HUES64 (cell line): ENCODE measurements around the gene FASTKD1.
"Not testable (repeated sequence)": the region's sequence is repeated elsewhere in the genome, so short reads cannot be mapped to it uniquely, and the experiment has no call there.

Experiments
- H3K27ac ChIP-seq: 2 replicates; pipeline ENCODE4 v1.7.0; 2013; ENCODE audit warnings: low read depth, low read length, inconsistent platforms
- H3K27me3 ChIP-seq: 2 replicates; pipeline ENCODE4 v1.6.1; 2013; ENCODE audit warnings: mild to moderate bottlenecking, low read length; ENCODE audit not compliant: insufficient read depth
- H3K36me3 ChIP-seq: 2 replicates; pipeline ENCODE4 v1.6.1; 2013; ENCODE audit warnings: mild to moderate bottlenecking, low read length; ENCODE audit not compliant: insufficient read depth
- H3K4me1 ChIP-seq: 2 replicates; pipeline ENCODE4 v1.6.1; 2013; ENCODE audit warnings: mild to moderate bottlenecking, low read length, moderate library complexity; ENCODE audit not compliant: insufficient read depth
- H3K4me3 ChIP-seq: 2 replicates; pipeline ENCODE4 v1.5.1; 2013; ENCODE audit warnings: mild to moderate bottlenecking, low read length, moderate library complexity
- H3K9ac ChIP-seq: 2 replicates; pipeline ENCODE4 v1.6.1; 2013; ENCODE audit warnings: mild to moderate bottlenecking, low read depth, low read length
- H3K9me3 ChIP-seq: 2 replicates; pipeline ENCODE4 v1.6.1; 2013; ENCODE audit warnings: low read depth, low read length; ENCODE audit not compliant: insufficient read depth
- WGBS: fragments of 150-250, 120-280 bp; methylation state at CpG from one replicate; pipeline ENCODE4 v1.1.7; 2013; ENCODE audit warnings: missing lambda C conversion rate; 5-methylcytosine and 5-hydroxymethylcytosine counted together

The FASTKD1 gene

DNA sequence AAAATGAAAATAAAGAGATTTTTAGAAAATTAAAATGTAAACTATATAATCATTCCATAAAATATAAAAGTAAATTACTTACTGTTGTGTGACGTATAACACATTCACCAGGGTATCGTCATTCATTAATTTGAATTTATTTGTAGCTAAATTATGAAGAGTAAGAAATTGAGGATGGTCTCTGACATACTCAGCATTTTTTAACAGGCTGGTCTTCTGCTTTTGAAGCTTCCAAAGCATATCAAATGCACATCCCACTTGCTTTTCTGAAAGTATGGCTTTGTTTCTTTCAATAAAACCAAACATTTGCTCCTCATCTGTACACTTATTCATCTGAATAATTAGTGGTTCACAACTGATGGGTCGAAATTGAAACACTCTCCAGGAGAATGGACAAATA, 2.1 kb downstream of the FASTKD1 start:
- peak overlapping the region; percentile 94 for H3K4me3 ChIP-seq
- H3K9me3 ChIP-seq: 0 out of 2 replicates have a peak, but pooled peaks cover 3% of the 10 kb centered on the region
- H3K36me3 ChIP-seq: peaks cover 24% of the 10 kb centered on the region
- peaks cover 5% of the 10 kb centered on the region; the same call in 1 of the 2 replicates for H3K4me1 ChIP-seq
- H3K9ac ChIP-seq: no peak overlapping the region
- H3K27ac ChIP-seq: no peak overlapping the region
- H3K27me3 ChIP-seq: no peaks in the 10 kb centered on the region
- 91% methylated on average over 1 of the region's 3 CpGs for WGBS

DNA sequence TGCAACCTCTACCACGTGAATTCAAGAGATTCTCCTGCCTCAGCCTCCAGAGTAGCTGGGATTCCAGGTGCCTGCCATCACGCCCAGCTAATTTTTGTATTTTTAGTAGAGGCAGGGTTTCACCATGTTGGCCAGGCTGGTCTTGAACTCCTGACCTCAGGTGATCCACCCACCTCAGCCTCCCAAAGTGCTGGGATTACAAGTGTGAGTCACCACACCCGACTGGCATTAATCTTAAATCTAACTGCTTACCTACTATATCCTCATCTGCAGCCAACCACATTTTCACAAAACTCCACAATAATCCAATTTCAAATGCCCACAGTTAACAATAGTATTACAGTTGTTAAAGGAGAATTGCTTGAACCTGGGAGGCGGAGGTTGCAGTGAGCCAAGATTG, 2.9 kb downstream of the FASTKD1 start:
- not testable (repeated sequence) for H3K9ac ChIP-seq

DNA sequence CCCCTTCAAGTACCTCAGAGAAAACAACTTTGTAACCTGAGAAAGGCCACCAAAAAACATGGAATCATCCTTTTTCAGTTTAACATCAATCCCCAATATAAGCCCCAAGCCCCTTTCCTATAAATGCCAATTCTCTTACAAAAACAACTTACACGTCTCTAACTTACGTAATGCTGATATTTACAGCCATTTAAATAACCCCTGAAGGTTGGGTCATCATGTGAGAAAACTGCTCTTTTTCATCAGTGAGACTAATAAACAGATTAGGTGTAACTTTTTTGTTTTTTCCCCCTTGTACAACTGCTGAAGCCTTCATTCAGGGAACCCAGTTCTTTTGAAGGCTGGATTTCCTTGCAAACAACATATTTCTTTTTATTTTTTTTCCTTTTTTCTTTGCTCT, 3.7 kb downstream of the FASTKD1 start:
- Histone ChIP-seq H3K27ac (no peak overlapping the region), H3K9me3 (no peaks in the 10 kb centered on the region), H3K4me3 (no peak overlapping the region), H3K4me1 (peaks cover 5% of the 10 kb centered on the region; the same call in 1 of the 2 replicates), H3K9ac (no peak overlapping the region), H3K36me3 (peaks cover 35% of the 10 kb centered on the region), H3K27me3 (no peaks in the 10 kb centered on the region)
- WGBS: 98% methylated on average over 2 of the region's 2 CpGs

More for the DNA sequence above, 2.9 kb downstream of the FASTKD1 start:
- not testable (repeated sequence) for H3K27me3 ChIP-seq, H3K4me3 ChIP-seq, H3K4me1 ChIP-seq, H3K9me3 ChIP-seq, H3K27ac ChIP-seq
- H3K36me3 ChIP-seq: peaks cover 32% of the 10 kb centered on the region
- WGBS: 90% methylated on average over 4 of the region's 4 CpGs

DNA sequence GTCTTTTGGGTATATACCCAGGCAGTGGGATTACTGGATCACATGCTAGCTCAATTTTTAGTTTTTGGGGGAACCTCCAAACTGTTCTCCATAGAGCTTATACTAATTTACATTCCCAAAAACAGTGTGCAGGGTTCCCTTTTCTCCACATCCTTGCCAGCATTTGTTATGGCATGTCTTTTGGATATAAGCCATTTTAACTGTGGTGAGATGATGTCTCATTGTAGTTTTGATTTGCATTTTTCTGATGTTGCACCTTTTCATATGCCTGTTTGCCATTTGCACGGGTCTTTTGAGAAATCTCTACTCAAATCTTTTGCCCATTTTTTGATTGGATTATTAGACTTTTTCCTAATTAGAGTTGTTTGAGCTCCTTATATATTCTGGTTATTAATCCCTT, 8.0 kb downstream of the FASTKD1 start:
- no peaks in the 10 kb centered on the region for H3K27me3 ChIP-seq
- H3K27ac ChIP-seq: no peak overlapping the region
- no peaks in the 10 kb centered on the region for H3K9me3 ChIP-seq
- H3K4me3 ChIP-seq: no peak overlapping the region
- 100% methylated on average over 1 of the region's 1 CpG for WGBS
- H3K36me3 ChIP-seq: peaks cover 49% of the 10 kb centered on the region
- no peak overlapping the region for H3K9ac ChIP-seq
- H3K4me1 ChIP-seq: no peaks in the 10 kb centered on the region

DNA sequence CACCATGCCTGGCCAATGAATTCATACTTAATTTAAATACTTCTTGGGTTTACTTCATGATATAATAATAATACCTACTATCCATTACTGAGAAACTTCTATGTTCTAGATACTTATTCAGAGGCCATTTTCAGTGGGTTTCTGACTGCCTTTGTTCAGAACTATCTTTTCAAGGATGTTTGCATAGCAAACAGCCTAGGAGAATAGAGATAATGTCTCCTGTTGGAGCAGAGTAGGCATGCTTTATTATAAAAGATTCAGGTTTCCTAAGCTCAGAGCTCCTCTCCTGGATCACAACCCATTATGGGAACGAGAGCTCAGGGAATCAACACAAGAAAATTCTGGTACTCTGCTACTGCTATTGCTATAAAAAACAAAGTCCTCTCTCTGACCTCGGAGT, 11.1 kb downstream of the FASTKD1 start:
- Histone ChIP-seq H3K4me3 (no peak overlapping the region), H3K4me1 (no peaks in the 10 kb centered on the region), H3K9me3 (no peaks in the 10 kb centered on the region), H3K9ac (no peak overlapping the region), H3K36me3 (peaks cover 49% of the 10 kb centered on the region), H3K27me3 (no peaks in the 10 kb centered on the region), H3K27ac (no peak overlapping the region)
- WGBS: 97% methylated on average over 2 of the region's 2 CpGs

DNA sequence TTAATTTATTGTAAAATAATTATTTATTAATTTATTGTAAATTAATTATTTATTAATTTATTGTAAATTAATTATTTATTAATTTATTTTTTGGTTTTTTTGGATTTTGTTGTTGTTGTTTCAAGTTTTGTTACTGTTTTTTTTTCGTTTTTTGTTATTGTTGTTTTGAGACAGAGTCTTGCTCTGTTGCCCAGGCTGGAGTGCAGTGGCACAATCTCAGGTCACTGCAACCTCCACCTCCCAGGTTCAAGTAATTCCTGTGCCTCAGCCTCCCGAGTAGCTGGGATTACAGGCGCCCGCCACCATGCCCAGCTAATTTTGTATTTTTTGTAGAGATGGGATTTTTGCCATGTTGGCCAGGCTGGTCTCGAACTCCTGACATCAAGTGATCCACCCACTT, 11.6 kb downstream of the FASTKD1 start:
- not testable (repeated sequence) for H3K4me3 ChIP-seq, H3K9ac ChIP-seq, H3K27ac ChIP-seq, H3K9me3 ChIP-seq, H3K27me3 ChIP-seq, H3K4me1 ChIP-seq
- H3K36me3 ChIP-seq: peaks cover 45% of the 10 kb centered on the region
- 84% methylated on average over 5 of the region's 5 CpGs for WGBS

DNA sequence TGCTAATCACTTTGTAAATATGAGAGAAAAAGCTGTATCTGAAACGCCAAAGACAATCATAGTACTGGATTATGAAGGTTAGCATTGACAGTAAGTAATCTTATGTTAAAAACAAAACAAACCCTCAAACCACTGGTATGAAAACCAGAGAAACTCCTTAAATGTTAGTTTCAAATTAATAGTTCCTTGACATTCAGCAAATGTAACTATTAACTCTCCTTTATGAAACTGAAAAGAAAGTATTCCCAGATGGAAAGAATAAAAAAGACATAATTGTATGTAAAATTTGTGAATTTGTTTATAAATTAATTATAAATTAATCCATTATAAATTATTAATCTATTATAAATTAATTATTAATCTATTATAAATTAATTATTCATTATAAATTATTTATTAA, 12.3 kb downstream of the FASTKD1 start:
- Histone ChIP-seq H3K9ac (no peak overlapping the region), H3K9me3 (no peaks in the 10 kb centered on the region), H3K27ac (no peak overlapping the region), H3K27me3 (no peaks in the 10 kb centered on the region), H3K4me3 (no peak overlapping the region), H3K36me3 (peaks cover 47% of the 10 kb centered on the region), H3K4me1 (no peaks in the 10 kb centered on the region)
- no CpG with 5 or more reads among the region's 1 CpG for WGBS

DNA sequence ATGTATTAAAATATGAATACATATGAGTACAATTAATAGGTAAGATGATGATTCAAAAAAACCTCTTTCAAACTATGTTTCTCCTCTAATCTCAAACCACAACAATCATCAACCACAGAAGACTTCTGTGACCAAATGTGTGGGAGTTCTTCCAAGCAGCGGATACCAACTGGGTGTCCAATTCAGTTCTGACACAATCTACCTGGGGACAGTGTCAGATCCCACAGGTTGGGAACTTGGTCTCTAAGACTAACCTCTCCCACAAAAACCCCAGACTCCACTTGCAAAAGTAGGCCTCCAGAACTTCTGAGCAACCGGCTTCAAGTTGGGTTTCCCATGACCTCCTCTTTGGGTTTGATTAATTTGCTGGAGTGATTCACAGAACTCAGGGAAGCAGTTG, 26.9 kb downstream of the FASTKD1 start:
- H3K36me3 ChIP-seq: peaks cover 79% of the 10 kb centered on the region
- H3K27me3 ChIP-seq: no peaks in the 10 kb centered on the region
- H3K9ac ChIP-seq: no peak overlapping the region
- WGBS: 94% methylated on average over 2 of the region's 2 CpGs
- no peak overlapping the region for H3K4me3 ChIP-seq
- H3K9me3 ChIP-seq: no peaks in the 10 kb centered on the region
- no peak overlapping the region for H3K27ac ChIP-seq
- H3K4me1 ChIP-seq: no peaks in the 10 kb centered on the region

DNA sequence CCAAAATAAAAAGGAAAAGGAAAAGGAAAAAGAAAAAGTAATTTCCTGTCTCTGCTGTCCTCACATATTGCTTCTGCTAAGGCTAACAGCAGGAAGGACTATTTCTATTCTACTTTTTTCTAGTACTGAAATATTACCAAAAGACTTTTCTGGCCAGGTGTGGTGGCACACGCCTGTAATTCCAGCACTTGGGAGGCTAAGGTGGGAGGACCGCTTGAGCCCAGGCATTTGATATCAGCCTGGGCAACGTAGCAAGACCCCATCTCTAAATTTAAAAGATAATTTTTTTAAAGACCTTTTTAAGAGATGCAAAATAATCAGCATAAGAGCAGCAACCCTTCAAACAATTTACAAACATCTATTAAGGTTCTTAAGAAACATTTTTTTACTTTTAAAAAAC, 31.2 kb downstream of the FASTKD1 start:
- WGBS: 92% methylated on average over 3 of the region's 3 CpGs
- Histone ChIP-seq H3K9me3 (no peaks in the 10 kb centered on the region), H3K4me1 (no peaks in the 10 kb centered on the region), H3K27ac (no peak overlapping the region), H3K9ac (no peak overlapping the region), H3K4me3 (no peak overlapping the region), H3K27me3 (no peaks in the 10 kb centered on the region), H3K36me3 (peaks cover 92% of the 10 kb centered on the region)

DNA sequence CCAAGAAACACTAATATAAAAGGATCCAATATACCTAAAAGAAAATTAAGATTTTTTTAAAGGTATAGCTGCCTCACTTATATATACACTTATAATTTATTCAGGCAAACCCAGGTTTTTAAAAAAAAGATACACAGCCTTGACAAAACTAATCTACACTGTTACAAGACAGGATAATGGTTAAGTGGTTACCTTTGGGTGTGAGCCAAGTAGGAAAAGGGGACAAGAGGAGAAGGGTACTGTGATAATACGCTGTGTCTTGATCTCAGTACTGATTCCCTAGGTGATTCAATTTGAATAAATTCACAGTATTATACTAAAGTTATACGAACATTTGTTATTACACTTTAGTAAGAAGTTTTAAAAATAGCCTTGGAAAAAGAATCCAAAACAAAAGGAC, 33.5 kb downstream of the FASTKD1 start:
- WGBS: no CpG with 5 or more reads among the region's 2 CpGs
- Histone ChIP-seq H3K9ac (no peak overlapping the region), H3K4me1 (no peaks in the 10 kb centered on the region), H3K27me3 (no peaks in the 10 kb centered on the region), H3K4me3 (no peak overlapping the region), H3K36me3 (peaks cover 89% of the 10 kb centered on the region), H3K27ac (no peak overlapping the region), H3K9me3 (no peaks in the 10 kb centered on the region)

DNA sequence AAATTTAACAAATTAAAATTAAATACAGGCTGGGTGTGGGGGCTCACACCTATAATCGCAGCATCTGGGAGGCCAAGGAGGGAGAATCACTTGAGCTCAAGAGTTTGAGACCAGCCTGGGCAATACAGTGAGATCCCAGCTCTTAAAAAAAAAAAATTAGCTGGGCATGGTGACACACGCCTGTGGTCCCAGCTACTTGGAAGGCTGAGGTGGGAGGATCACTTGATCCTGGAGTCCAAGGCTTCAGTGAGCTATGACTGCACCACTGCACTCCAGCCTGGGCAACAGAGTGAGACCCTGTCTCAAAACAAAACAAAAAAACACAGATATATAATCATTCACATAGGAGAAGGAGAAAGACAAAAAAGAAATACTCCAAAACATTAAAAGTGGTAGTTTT, 34.2 kb downstream of the FASTKD1 start:
- H3K9ac ChIP-seq, H3K27me3 ChIP-seq, H3K9me3 ChIP-seq, H3K4me3 ChIP-seq, H3K27ac ChIP-seq, H3K4me1 ChIP-seq: not testable (repeated sequence)
- H3K36me3 ChIP-seq: peaks cover 82% of the 10 kb centered on the region
- 94% methylated on average over 2 of the region's 2 CpGs for WGBS

DNA sequence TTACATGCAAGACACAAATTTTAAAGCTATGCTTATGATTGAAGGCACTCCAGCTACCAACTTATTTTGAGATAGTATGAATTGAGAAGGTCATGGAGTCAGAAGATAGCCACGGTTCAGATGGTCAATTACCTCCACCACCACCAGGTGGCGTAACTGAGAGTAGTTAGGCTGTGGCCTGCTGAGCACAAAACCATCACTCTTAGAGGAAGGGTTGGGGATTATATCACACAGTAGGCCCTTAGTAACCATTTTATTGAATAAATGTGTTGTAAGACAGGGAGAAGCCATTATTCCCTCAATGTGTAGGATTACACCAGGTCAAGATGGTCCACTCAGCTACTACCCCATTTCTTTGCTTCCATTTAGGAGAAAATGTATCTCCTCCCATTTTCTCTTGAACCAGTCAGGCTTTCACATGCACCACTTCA, 45.4 kb downstream of the FASTKD1 start:
- peaks cover 51% of the 10 kb centered on the region for H3K36me3 ChIP-seq
- no CpG with 5 or more reads among the region's 2 CpGs for WGBS
- no peak overlapping the region for H3K9ac ChIP-seq
- no peaks in the 10 kb centered on the region for H3K27me3 ChIP-seq
- no peaks in the 10 kb centered on the region for H3K4me1 ChIP-seq
- H3K4me3 ChIP-seq: no peak overlapping the region
- H3K9me3 ChIP-seq: no peaks in the 10 kb centered on the region
- H3K27ac ChIP-seq: no peak overlapping the region
